GM19043 (cell line): ENCODE data around the gene PPP1R14B.

Experiments
- ATAC-seq: cut with Tn5 transposase; IDR thresholded peaks from one replicate; pipeline ENCODE4 v1.9.1; 2021; ENCODE audit warnings: low read depth; ENCODE audit not compliant: unreplicated experiment

Gene PPP1R14B

GRCh38 chr11:64262271-64263002, 15.7 kb upstream of the PPP1R14B start:
- no peak for ATAC-seq

DNA sequence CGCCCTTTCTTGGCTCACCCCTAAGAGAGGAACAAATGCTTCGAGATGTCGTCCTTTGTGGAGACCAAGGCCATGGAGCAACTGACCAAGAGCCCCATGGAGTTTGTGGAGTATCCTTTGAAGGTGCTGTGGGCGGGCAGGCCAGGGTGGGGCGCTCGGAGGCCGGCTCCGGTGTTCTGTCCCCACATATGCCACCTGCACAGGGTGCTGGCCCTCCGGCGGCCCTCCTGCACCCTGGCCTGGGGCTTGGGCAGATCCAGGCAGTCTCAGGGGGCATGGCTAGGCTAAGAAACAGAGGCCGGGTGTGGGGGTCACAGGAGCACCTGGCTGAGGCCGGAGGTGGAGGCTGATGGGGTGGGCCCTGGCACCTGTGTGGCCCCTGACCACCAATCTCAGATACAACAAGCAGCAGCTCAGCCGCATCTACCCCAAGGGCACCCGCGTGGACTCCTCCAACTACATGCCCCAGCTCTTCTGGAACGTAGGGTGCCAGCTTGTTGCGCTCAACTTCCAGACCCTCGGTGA, 14.9 kb upstream of the PPP1R14B start:
- ATAC-seq, result no peak

DNA sequence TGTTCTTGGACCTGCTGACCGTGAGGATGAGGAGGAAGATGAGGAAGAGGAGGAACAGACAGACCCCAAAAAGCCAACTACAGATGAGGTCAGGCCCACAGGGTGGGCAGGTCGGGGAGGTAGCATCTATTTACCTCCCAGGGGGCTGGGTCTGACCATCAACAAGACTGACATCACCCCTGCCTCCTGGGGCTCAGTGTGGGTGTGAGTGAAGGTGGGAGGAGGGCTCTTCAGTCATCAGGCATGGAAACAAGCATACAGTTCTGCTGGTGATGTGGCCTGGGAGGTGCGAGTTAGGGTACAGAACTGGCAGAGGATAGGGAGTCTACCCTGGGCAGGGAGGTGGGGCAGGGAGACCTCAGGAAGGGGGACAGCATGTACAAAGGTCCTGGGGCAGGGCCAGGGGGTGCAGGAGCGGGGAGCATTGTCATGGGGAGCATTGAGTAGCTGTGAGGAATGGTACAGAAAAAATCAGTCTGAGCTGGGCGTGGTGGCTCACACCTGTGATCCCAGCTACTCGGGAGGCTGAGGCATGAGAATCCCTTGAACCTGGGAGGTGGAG, 13.5 kb upstream of the PPP1R14B start:
- no peak for ATAC-seq

DNA sequence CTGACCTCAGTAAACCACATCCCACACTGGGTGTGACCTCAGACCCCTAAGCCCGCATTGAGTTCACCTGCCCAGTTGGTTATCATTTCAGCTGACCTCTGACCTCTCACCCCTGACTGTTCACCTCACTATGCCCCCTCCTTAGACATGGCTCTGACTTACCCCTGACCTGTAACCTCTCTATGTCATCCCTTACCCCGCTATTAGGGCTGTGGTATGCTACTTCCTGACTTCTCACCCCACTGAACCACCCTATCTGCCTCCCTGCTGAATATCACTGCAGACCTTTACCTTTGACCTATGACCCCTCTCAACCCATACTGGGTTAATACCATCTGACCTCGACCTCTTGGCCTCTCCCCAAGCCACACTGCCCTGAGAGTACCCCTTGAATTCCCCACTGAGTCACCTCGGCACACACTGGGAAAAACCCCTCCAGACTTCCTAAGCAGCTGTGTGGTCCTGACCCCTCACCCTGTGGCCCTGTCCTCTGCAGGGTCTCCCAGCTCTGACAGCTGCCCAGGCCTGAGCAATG, 12.9 kb upstream of the PPP1R14B start:
- no peak for ATAC-seq

DNA sequence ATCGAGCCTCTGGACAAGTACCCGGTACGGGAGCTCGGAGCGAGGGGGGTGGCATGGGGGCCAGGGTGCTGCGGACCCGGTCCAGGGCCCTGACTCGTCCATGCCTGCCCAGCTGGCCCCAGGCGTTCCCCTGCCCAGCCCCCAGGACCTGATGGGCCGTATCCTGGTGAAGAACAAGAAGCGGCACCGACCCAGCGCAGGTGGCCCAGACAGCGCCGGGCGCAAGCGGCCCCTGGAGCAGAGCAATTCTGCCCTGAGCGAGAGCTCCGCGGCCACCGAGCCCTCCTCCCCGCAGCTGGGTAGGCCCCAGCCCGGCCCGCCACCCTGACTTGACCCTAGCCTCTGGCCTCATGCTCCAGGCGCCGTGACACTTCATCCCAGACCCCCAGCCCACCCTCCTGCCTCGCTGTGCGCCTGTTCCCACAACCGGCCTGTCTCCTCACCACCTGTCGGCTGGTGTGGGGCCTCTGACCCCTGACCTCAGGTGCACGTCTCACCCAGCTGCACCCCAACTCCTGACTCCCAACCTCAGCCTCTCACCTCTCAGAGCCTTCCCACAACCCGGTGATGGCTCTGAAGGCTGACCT, 12.3 kb upstream of the PPP1R14B start:
- ATAC-seq, result no peak

GRCh38 chr11:64258356-64258755, 11.6 kb upstream of the PPP1R14B start:
- ATAC-seq, result no peak

GRCh38 chr11:64256300-64256699, 9.6 kb upstream of the PPP1R14B start:
- ATAC-seq, result no peak

- no peak for ATAC-seq
Measured at GRCh38 chr11:64255135-64256128, 8.7 kb upstream of the PPP1R14B start.

DNA sequence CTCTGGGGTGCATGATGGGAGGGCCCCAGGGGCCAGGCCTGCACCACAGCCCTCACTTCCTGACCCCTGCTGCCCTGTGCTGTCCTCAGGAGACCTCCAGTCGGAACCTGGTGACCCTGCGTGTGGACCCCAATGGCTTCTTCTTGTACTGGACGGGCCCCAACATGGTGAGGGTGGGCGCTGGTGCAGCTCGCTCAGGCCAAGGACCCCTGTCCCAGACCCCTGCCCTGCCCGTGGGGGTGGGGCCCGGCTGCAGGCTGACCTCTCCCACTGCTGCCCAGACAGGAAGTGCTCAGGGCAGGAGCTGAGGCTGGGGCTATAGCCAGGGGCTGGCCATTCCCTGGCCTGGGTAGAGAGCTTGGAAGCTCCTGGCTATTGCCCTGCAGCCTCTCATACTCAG, 7.6 kb upstream of the PPP1R14B start:
- ATAC-seq, result no peak

DNA sequence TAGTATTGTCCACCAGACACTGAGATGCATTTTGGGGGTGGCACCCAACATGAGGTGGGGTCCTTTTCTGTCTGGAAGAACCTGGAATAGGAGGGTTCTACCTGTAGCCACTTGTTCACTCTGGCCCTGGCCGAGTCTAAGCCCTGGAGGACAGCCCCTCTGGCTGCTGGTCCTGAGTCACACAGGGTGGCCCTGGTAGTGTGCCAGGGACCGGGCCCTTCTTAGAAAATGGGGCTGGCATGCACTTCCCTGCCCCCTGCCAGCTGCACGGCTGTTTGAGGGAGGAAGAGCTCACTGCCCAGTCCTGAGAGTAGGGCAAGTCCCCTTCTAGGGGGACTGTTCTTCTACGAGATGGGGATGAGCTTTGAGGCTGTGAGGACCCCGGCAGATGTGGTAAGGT, 6.7 kb upstream of the PPP1R14B start:
- no peak for ATAC-seq

DNA sequence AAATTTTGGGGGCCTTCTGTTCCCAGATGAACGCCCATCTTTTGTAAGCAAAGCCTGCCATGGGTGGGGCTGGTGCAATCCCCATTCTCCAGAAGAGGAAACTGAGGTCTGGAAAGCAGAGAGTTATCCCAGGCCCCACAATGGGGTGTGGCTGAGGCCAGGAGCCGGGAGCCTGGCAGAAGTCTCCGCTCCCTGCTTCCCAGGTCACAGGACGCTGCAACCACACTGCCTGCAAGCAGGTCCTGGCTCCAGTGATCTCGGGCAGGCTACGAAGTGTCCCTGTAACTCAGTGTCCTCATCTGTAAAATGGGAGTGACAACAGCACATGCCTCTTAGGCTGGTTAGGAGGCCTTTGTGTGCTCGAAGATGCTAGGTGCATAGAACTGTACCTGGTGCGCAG, 6.3 kb upstream of the PPP1R14B start:
- no peak for ATAC-seq

DNA sequence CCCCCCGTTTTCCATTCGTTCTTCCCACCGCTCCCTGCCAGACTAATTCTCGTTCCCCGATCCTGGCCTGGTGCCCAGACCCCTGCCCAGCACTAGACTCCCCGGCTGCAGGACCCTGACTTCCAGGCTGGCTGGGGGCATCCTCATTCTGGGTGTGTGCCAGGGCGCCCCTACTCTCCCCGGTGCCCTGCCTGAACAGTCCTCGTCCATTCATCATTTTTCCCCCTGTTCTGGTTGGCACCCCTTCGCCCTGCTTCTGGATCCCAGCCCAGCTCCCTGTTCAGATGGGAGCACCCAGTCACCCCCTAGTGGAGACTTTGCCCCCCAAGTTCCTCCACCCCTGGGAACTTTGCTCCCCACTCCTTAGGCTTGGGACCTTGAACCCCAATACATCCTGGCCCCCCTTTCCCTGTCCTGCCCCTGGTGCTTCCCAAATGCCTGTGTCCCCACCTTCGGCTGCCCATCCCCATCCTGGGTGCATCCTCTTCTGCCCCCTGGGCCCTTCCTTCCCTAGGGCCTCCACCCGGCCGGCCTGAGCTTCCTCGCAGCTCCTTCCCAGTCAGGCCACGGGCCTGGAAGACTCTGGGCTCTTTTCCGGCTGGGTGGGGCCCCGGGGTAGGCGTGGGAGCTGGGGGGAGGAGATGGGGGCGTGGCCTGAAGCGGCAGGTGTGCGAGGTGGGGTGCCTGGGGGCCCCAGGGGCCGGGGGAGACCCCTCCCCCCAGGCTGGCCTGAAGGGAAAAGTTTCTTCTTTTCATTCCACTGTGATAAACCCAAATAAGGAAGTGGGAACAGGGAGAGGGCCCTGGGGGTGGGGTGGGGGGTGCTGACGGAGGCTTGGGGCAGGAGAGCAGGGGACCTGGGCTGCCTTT, 5.5 kb upstream of the PPP1R14B start:
- ATAC-seq, result no peak

DNA sequence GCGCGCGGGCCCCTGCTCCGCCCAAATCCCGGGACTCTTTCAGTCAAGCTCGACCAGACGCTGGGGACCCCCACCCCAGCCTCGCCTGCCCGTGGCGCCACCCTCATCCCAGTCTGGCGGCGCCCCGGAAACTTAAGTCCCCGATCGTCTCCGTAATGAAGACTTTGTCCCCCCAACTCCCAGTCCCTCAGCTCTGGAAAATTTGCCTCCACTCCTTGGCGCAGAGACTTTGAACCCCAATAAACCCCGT, 4.9 kb upstream of the PPP1R14B start:
- ATAC-seq, result no peak

DNA sequence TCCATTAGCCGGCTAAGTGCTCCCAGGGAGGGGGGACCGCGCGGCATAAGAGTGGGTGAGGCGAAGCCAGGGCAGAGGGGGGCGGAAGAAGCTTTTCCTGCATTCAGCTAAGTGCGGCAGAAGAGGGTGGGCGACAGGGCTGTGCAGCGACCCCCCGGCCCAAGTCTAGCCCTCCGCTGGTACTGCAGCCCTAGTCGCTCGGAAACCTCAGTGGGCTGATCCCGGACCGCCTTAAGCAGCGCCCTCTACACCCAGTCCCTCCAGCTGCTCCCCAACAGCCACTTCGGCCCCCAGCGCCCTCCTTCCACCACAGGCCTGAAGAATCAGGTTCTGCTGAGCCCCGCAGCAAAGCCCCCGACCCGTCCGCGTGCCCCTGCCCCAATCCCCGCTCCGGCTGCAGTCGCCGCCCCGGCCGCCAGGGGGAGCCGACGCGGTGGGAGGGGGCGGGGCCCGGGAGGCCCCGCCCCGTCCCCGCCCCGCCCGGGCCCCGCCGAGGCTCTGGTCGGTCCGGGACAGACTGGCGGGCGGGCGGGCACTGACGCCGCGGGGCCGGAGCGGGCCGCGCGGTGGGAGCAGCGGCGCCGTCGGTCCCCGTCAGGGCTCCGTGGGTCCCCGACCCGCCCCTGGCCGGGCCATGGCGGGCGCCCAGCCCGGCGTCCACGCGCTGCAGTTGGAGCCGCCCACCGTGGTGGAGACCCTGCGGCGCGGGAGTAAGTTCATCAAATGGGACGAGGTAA, 4.4 kb upstream of the PPP1R14B start, which contains the start of gene PLCB3:
Gene PLCB3, plus strand, starts transcription at position 515 of the 737 bp plus-strand sequence. Its CDS starts 120 bp downstream, at position 635.
- no peak for ATAC-seq

GRCh38 chr11:64250415-64251015, 3.8 kb upstream of the PPP1R14B start:
- ATAC-seq, result no peak

DNA sequence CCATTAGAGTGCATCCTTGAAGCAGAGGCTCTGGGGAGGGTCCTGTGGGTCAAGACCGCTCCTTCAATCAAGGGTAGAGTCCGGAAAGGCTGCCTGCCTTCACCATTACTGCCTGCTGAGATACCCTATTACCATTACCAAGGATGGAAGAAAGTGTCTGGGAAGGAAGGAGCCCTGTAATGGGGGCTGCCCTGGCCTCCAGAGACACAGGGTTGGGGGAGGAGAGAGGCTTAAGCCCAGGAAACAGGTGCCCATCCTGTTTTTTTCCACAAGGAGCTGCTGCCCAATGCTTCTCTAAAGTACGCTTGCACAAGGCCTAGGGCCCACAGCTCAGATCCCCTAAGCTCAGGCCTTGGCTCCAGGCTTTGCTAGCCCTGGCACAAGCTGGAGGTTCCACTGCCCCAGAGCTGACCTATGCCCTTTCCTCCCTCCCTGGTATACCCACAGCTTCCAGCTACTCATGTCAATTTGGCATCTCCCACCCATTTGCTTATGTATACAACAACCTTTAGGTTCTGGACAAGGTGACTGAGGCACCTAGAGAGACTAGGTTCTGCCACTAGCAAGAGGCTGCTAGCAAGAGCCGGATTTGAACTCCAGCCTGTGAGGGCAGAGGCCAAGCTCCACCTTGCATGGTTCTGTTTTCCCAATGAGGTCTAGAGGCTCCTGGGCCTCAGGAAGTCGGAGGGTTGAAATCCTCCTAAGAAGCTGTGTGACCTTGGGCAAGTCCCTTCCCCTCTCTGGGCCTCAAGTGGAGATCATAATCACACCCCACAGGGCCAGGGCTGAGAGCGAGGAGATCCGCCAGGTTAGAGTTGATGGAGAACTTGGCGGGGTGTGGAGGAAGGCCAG, 3.0 kb upstream of the PPP1R14B start:
- no peak for ATAC-seq

DNA sequence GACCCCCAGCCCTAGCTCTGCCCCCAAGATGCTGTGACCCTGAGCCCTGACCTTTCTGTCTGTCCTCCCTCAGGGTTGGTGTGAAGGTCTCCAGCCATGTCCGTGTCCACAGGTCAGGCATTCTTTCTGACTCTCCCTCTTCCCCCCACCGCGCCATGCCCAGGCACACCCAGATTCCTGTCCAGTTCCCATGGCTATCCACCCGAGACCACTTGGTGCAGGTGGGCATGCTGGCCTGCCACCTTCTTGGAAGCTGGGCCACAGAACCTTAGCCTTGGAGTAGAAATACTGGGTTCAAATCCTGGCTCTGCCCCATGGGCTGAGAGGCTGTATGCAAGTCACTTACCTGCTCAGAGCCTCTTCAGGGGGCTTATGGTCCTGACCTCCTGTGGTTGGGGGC, 2.3 kb upstream of the PPP1R14B start:
- ATAC-seq, result no peak

DNA sequence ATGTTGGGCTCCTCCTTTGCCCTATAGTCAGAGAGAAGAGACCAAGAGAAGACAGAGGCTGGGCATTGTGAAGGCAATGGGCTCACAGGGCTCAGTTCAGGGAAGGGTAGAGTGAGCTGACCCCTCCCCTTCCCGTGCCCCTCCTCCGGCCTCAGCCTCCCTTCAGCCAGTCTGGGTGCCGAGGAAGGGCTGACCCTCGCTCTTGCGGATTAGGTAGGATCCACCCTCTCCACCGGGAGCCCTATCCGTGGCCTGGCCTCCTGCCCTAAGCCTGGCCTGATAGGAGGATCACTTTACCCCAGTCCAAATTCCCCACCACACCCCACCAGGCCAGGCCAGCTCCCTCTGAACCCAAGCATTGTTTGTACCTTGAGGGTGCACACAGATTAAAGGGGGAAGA, 1.8 kb upstream of the PPP1R14B start:
- no peak for ATAC-seq
